ENCODE results near the gene MMP12.
"Not testable (repeated sequence)": the region's sequence is repeated elsewhere in the genome, so short reads cannot be mapped to it uniquely, and the experiment has no call there.

MMP12 gene

DNA sequence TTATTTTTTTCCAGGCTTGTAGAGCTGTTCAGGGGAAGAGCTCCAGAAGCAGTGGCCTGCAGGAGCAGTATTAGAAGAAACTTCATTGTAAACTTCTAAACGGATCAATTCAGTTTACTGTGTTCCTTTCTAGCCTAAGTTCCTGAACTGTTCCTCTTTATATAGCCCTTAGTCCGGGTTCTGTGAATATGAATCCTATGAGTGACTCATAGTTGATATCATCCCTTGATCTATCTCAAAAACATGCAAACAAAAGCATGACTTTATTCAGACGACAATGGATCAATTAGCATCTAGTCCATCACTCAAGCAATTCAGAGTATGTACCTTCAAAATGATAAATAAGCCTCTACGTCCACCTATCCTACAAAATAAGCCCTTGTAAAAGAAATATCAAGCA is at the start of gene MMP12:
MMP12 (minus strand) TSS at position 131 of the 400 bp plus-strand sequence; CDS start at position 86, 45 bp downstream.
- no peak for DNase-seq

DNA sequence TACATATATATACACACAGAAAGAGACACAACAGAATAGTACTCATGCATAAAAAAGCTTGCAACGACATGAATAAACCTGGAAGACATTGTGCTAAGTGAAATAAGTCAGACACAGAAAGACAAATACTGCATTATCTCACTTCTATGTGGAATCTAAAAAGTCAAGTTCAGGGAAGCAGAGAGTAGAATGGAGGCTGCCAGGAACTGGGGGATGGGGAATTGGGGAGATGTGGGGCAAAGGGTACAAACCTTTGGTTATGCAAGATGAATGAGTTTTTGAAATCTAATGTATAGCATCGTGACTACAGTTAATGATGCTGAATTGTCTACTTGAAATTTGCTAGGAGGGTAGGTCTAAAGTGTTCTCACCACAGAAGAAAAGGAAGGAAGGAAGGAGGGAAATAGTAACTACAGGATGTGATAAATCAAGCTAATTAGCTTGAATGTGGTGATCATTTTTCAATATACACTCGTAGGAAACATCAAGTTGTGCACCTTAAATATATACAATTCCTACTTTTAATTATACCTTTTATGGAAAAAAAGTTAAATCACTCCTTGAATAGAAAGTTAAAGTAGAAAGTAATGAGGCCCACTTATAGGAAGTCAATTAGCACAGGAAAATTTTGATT is 46.9 kb upstream of the MMP12 start:
- DNase-seq: no peak

DNA sequence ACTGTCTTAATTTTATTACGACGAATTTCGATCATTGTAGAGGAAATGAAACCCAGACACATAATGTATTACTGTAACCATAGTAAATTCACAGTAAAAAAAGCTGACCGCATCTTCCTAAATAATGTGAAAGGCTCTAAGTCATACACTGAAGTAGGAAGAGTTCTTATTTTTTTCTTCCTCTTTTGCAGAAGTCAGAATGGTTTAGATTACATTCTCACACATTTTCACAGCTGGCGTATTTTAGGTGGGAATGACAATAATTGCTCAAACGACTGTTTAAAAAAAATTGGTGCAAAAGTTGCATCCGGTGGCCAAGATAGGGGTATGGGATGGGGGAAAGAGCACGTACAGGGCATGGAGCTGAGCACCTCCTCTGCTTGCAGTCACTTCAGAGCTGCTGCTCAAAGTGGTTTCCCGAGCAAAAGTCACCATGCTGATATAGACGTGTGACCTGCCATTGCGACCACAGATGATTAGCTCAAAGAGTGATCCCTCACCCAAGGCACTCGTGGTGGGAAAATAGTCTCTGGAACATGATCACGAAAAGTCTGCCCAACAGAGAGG is 45.4 kb upstream of the MMP12 start:
- DNase-seq: no peak

GRCh38 chr11:102915044-102915375 is 40.2 kb upstream of the MMP12 start:
- no peak for DNase-seq

DNA sequence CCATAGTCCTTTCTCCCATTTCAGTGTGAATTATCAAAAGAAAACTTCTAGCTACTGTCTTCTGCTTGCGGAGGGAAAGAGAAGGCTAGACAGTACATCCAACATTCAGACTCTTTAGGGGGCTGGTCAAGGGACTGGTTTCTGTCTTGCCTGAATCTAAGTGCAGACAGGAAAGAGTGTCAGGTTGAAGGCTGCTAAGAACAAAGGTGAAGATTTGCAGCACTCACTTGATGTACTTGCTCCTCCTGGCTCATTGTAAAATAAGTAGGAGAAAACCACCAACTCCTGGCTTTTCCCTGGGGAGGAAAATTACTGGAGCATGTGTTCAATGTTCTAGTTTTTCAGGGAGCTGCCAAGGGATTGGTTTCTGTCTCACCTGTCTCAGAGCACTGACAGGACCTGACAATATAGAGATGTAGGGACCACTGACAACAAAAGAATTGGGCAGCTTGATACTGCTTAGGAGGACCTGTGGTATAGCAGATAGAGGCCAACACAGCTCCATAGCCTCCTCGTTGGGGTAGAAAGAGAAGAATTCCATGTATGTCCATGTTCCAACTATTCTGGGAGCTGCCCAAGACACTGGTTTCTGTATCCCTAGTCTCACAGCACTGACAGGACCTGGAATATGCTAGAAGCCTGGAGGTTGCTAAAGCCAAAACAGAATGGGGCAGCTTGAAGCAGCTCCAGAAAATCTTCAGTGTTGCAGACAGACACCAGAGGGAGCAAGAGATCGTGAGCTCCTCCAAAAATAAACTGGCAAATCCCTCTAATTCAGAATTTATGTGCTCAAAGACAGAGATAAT is 39.7 kb upstream of the MMP12 start:
- no peak for DNase-seq

- DNase-seq: no peak
These were observed 37.7 kb upstream of the MMP12 start for GRCh38 chr11:102912482-102912830.

- DNase-seq: no peak
These were observed 37.1 kb upstream of the MMP12 start for GRCh38 chr11:102911758-102912481.

- not testable (repeated sequence) for DNase-seq
These were observed 31.1 kb upstream of the MMP12 start for GRCh38 chr11:102905848-102906247.

GRCh38 chr11:102903895-102904294 is 29.1 kb upstream of the MMP12 start:
- DNase-seq: not testable (repeated sequence)

GRCh38 chr11:102900346-102900745 is 25.6 kb upstream of the MMP12 start:
- no peak for DNase-seq

DNA sequence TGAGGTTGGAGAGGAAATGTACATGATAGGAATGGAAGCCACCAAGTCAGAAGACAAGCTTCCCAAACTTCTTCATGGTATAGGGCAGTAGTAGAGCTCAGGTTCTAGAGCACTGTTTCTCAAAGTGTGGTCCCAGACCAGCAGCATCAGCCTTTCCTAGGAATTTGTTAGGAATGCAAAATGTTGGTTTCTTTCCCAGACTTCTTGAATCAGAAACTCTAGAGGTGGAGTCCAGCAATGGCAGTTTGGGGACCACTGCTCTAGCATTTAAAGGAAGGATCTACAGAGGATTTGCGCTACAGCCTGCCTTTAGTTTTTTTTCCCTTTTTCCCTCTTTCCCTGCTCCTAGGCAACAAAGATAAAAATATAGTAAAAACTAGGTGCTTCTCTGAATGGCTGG is 17.0 kb upstream of the MMP12 start:
- no peak for DNase-seq

DNA sequence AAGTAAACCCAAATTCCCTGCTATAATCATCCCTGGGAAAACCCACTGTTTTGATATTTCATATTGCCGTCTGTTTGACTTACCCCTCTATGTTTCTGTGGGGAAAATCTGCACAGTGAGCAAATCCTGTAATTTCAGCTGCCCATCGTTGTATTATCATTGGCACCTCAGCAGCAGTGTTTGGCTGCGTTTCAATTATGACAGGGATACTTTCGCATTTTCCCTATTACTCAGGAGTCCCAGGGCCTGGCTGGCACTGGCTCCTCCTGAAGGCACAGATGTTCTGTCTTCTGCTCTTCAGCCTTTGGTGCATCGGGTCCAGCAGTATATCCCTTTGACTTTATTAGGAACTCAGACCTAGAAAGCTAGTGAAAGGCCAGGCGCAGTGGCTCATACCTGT is 12.2 kb upstream of the MMP12 start:
- DNase-seq: no peak

GRCh38 chr11:102883141-102883540 is 8.4 kb upstream of the MMP12 start:
- no peak for DNase-seq

- no peak for DNase-seq
These were observed 7.7 kb upstream of the MMP12 start for GRCh38 chr11:102882389-102883024.

DNA sequence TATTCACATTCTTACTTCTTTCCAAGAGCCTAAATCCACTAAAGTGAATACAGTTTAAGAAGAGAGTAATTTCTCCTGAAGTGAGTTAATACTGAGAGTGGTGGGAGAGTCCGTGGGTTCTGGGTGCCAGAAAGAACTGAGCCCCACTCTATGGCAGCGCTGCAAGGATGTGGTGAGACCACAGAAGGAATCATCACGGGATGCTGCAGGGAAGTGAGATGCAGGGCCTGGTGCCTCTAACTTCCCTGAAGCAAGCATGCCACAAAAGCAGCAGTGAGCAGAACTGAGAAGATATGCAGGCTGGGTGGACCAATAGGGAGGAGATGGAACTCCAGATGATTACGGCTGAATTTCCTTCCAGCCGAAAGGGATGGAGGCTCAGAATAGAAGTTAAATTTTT is 5.0 kb upstream of the MMP12 start:
- DNase-seq: no peak

DNA sequence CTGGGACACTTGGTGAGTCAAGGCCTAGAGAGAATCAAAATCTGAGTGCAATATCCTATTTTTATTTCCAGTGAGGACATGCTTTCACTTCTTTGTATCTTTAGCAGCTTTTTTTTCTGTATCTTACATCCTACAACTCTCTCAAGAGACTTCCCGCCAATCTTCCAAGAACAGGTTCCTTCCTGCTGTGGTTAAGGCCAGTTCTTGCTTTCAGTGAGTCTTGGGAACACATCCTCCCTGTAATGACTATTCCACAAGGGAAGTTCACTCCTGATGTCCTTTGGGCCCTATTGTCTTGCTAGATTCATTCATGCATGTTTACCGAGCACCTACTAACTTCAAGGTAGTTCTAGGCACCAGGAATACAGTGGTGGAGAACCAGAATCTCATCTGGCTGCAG is 3.8 kb upstream of the MMP12 start:
- DNase-seq: no peak

GRCh38 chr11:102869354-102869964 is 5.3 kb downstream of the MMP12 start:
- DNase-seq: not testable (repeated sequence)

DNA sequence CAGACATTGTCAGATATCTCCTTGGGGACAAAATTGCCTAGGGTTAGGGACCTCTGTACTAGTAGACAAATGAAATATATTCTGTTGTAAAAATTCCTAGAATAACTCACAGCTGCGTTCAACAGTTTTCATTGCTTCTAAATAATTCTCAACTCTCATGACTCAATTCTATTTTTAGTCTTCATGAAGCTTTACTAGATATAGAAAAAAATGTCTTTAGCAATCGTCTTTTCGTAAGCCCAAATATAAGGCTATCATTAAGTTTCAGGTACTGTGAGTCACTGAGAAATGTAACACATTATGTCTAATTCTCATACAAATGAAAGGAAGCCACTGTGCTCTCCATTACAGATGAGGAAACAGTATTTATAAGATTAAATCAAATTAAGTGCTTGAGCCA is 6.4 kb downstream of the MMP12 start:
- no peak for DNase-seq

DNA sequence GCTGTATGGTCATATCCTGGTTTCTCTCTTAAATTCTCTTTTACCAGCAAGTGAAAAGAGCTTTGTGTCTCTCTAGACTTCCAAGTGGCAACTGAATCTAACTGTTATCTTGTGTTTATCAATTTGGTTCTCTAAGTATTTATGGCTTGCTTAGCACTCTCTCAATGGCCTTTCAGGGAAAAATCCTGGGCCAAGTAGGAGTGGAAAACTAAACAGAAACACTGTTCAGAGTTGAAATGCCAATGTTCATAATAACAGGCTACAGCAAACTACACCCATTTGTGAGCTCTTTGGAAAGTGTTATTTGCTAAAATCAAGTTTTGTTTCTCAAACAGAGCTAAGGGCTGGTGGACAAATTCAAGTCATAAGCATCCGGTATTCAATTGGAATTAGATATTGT is 10.1 kb downstream of the MMP12 start:
- DNase-seq: no peak

DNA sequence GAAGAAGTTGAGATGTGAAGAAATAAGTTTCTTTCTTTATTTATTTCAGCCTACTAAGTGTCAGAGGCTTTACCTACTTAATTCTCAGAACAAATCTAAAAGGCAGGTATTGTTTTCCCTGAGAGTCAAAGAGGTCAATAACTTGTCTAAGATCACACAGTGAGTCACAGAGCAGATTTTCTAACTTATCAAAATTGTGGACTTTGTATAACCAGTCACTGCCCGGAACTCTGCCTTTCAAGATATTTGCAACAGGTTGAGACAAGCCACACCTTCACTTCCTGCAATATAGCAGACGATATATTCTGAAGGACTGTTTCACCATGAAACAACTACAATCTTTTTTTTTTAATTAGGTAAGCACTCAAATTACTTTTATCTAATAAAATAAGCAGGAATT is 20.8 kb downstream of the MMP12 start:
- DNase-seq: no peak

- no peak for DNase-seq
These were observed 21.7 kb downstream of the MMP12 start for GRCh38 chr11:102853055-102853454.

DNA sequence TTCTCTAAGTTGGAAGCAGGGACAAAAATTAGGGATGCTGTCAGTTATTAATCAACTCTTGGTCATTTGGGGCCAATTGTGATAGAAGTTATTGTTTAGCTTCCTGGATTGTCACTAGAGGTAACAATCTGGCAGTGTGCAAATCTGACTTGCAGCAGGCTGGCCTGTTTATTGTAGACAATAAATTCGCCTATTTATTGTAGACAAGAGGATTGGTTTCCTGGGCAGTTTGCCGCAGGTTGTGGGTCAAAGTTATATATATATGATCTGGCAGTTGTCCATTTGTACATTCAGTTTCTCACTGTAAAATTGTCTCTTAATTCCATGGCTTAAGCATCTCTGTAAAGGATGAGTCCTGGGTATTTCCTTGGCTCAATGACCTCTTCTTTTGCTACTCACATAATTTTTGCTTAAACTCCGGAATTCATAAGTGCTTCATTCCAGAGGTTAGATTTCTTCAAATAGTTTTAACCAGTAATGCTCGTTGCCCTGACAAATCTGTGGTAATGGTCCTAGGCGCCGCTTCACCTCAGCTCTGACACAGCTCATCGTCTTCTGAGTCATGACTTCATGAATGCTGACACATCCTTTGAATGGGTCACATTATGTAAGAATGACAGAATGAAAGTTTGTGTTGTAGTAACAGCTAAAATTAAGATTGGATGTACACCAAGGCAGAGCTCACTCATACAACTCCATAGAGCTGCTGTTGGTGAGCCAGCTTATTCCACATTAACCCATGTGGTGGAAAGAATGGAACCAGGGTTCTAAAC is 23.6 kb downstream of the MMP12 start:
- DNase-seq: no peak
